NCI-H1048 (cell line): ENCODE data around the gene BCAS2.
"Not testable (repeated sequence)": the region's sequence is repeated elsewhere in the genome, so short reads cannot be mapped to it uniquely, and the experiment has no call there.

Experiments
- DNase-seq: peaks from one replicate; lab custom pipeline; 2025; lab: John Stamatoyannopoulos, UW

BCAS2 gene

GRCh38 chr1:114581335-114582287 is at the start of gene BCAS2:
Gene BCAS2 (minus strand): TSS chr1:114581615. CDS start chr1:114581591, 24 bp downstream.
- peak; percentile 93 for DNase-seq

- DNase-seq, result no peak
Observed at GRCh38 chr1:114627107-114627506, 45.7 kb upstream of the BCAS2 start.

- no peak for DNase-seq
Observed at GRCh38 chr1:114623364-114623763, 41.9 kb upstream of the BCAS2 start.

- DNase-seq, result no peak
Observed at GRCh38 chr1:114620419-114620818, 39.0 kb upstream of the BCAS2 start.

GRCh38 chr1:114618606-114619005 is 37.2 kb upstream of the BCAS2 start:
- DNase-seq, result no peak

GRCh38 chr1:114610546-114611245 is 29.3 kb upstream of the BCAS2 start:
- DNase-seq, result no peak

GRCh38 chr1:114609826-114610225 is 28.4 kb upstream of the BCAS2 start:
- DNase-seq, result no peak

GRCh38 chr1:114609026-114609425 is 27.6 kb upstream of the BCAS2 start:
- no peak for DNase-seq

- DNase-seq, result no peak
Observed at GRCh38 chr1:114607223-114607622, 25.8 kb upstream of the BCAS2 start.

- DNase-seq, result no peak
Observed at GRCh38 chr1:114597949-114598348, 16.5 kb upstream of the BCAS2 start.

- no peak for DNase-seq
Observed at GRCh38 chr1:114595602-114596001, 14.2 kb upstream of the BCAS2 start.

- DNase-seq, result no peak
Observed at GRCh38 chr1:114594046-114594445, 12.6 kb upstream of the BCAS2 start.

GRCh38 chr1:114589122-114589521 is 7.7 kb upstream of the BCAS2 start:
- no peak for DNase-seq

- no peak for DNase-seq
Observed at GRCh38 chr1:114588196-114588689, 6.8 kb upstream of the BCAS2 start.

GRCh38 chr1:114587203-114587991 is 6.0 kb upstream of the BCAS2 start:
- DNase-seq, result no peak

GRCh38 chr1:114586513-114587047 is 5.2 kb upstream of the BCAS2 start:
- DNase-seq, result no peak

- no peak for DNase-seq
Observed at GRCh38 chr1:114585231-114585630, 3.8 kb upstream of the BCAS2 start.

GRCh38 chr1:114574365-114574764 is 7.0 kb downstream of the BCAS2 start:
- no peak for DNase-seq

GRCh38 chr1:114564141-114564540 is 17.3 kb downstream of the BCAS2 start:
- DNase-seq, result no peak

GRCh38 chr1:114562978-114563510 is 18.4 kb downstream of the BCAS2 start:
- DNase-seq, result not testable (repeated sequence)

GRCh38 chr1:114561333-114561732 is 20.1 kb downstream of the BCAS2 start:
- DNase-seq, result no peak

GRCh38 chr1:114559356-114559755 is 22.1 kb downstream of the BCAS2 start:
- DNase-seq, result no peak
